BJ (cell line): Measurements from ENCODE around the gene COA4. TPM values are rescaled to one million over a fixed set of nuclear protein-coding genes. Genes with fewer than 3 reads are reported as not detected.

Source experiments
- CTCF ChIA-PET: fragments of 350-600 bp; formaldehyde crosslinking; extraction: SDS; loops from one replicate; lab custom pipeline; 2021; ENCODE audit warnings: antibody characterized with exemption, inconsistent platforms; lab: Yijun Ruan, JAX
- POLR2A ChIA-PET: fragments of 300-600 bp; sonication (Branson Sonifier 250); formaldehyde crosslinking; extraction: SDS; loops from one replicate; lab custom pipeline; 2021; ENCODE audit warnings: antibody characterized with exemption; lab: Charles Lee
- DNase-seq: peaks from one replicate; pipeline ENCODE4 v3.0.0-alpha.2; 2011; ENCODE audit warnings: low read depth
- H3K27me3 ChIP-seq: 2 replicates; pipeline ENCODE4 v1.6.0; 2011; ENCODE audit warnings: low read length; ENCODE audit not compliant: control insufficient read depth, insufficient read depth
- H3K36me3 ChIP-seq: 2 replicates; pipeline ENCODE4 v1.5.1; 2011; ENCODE audit warnings: low read length; ENCODE audit not compliant: control insufficient read depth, insufficient read depth
- H3K4me3 ChIP-seq: 2 replicates; pipeline ENCODE4 v1.5.1; 2011; ENCODE audit warnings: low read depth, mild to moderate bottlenecking, control low read depth, low read length
- CTCF ChIP-seq: IDR thresholded peaks from 2 replicates; pipeline ENCODE4 v1.5.1; 2011; ENCODE audit warnings: low read depth, mild to moderate bottlenecking, control low read depth, inconsistent platforms, low read length, moderate library complexity; ENCODE audit not compliant: insufficient read depth
- polyA plus RNA-seq: library from polyadenylated mRNA; depleted of rRNA; stranded (reverse); fragments of >200 nt; gene quantifications from 2 replicates; pipeline ENCODE4 v1.2.3, GENCODE V29; 2011

Gene COA4
- polyA plus RNA-seq, 1 experiment, result 62.5 TPM

GRCh38 chr11:73866586-73866996 lies 10.1 kb downstream of the COA4 start:
- no peak for TF ChIP-seq CTCF
- CTCF ChIA-PET, result interaction anchor here (0.7 to 1.4 kb wide), 2 partner anchors 10 to 62 kb away, joined by 3 read pairs; no protein-coding TSS in a partner anchor
- POLR2A ChIA-PET, result no interaction called here
- no peak overlapping the region for H3K4me3 ChIP-seq
- H3K36me3 ChIP-seq, result no peaks in the 10 kb centered on the region
- no peaks in the 10 kb centered on the region for H3K27me3 ChIP-seq
- peak; percentile 49 for DNase-seq

GRCh38 chr11:73866095-73866579 lies 10.5 kb downstream of the COA4 start:
- Histone ChIP-seq H3K36me3 (no peaks in the 10 kb centered on the region), H3K27me3 (no peaks in the 10 kb centered on the region), H3K4me3 (no peak overlapping the region)
- no peak for DNase-seq
- no peak for TF ChIP-seq CTCF
- ChIA-PET CTCF (interaction anchor here (1.4 kb wide), 1 partner anchor 10 kb away, joined by 3 read pairs; no protein-coding TSS in a partner anchor), POLR2A (no interaction called here)

GRCh38 chr11:73862986-73863385 lies 13.7 kb downstream of the COA4 start:
- no peak for TF ChIP-seq CTCF
- ChIA-PET POLR2A (no interaction called here), CTCF (no interaction called here)
- DNase-seq, result no peak
- no peaks in the 10 kb centered on the region for H3K27me3 ChIP-seq
- H3K4me3 ChIP-seq, result no peak overlapping the region
- no peaks in the 10 kb centered on the region for H3K36me3 ChIP-seq

- Histone ChIP-seq H3K4me3 (no peak overlapping the region), H3K36me3 (no peaks in the 10 kb centered on the region), H3K27me3 (no peaks in the 10 kb centered on the region)
- TF ChIP-seq CTCF, result no peak
- ChIA-PET POLR2A (no interaction called here), CTCF (no interaction called here)
- no peak for DNase-seq
Measured at GRCh38 chr11:73860202-73860601, 16.4 kb downstream of the COA4 start.

GRCh38 chr11:73859671-73860070 lies 17.0 kb downstream of the COA4 start:
- Histone ChIP-seq H3K4me3 (no peak overlapping the region), H3K36me3 (no peaks in the 10 kb centered on the region), H3K27me3 (no peaks in the 10 kb centered on the region)
- TF ChIP-seq CTCF, result no peak
- ChIA-PET POLR2A (no interaction called here), CTCF (no interaction called here)
- DNase-seq, result no peak
